ENCODE results near the gene OR14K1.

DNA sequence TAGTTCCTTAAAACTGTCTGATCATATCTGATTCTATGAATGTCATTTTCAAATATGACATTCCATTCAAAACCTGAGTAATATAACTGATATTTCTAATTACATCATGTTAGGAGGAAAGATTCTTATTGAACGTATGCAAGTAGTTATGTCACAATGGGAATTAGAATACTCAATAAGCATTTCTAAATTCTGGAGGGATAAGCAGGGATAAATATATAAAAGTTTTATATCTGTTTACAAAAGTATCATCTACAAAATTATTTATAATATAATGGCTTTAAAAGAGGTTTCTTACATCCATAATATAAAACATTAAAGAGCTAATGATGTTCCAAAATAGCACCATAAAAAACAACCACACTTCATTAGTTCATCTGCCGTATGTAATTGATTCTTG is 9.6 kb downstream of the OR14K1 start, which contains the start of gene OR14A2:
- TF ChIP-seq CTCF (IDR thresholded peaks at IDR 0.05) (no peak), POLR2A (IDR thresholded peaks at IDR 0.05) (no peak)
